Right lobe of liver (tissue), 4 donors: Measurements from ENCODE around the gene FBXL17.

Experiments used
- CTCF ChIP-seq, 4 donors: fragments of 200-600 bp in 3 of 4; fragments of 450-650 bp in 1 of 4; IDR thresholded peaks; one replicate each; pipeline versions ENCODE4 v1.5.1 to v1.8.0; 2016 to 2022; ENCODE audit warnings: antibody characterized with exemption in 4 of 4, mild to moderate bottlenecking in 2 of 4
- POLR2A ChIP-seq: fragments of 450-650 bp; IDR thresholded peaks from one replicate; pipeline ENCODE4 v1.6.1; 2017; ENCODE audit warnings: antibody characterized with exemption, mild to moderate bottlenecking
- donor health status: DM: no; HTN: no; CAD: no.
- donor health status: DM: no; HTN: no; CAD: no.
- donor health status: DM: no; HTN: yes; CAD: no.

- no peak for TF ChIP-seq CTCF (IDR thresholded peaks at IDR 0.05)
- no peak for TF ChIP-seq POLR2A
These were observed 180.2 kb downstream of the FBXL17 start for GRCh38 chr5:108201721-108202120.
